Right ventricle myocardium inferior (tissue), 1 donor: Measurements from ENCODE around the gene SPSB1. TPM values are rescaled to one million over a fixed set of nuclear protein-coding genes. Genes with fewer than 3 reads are reported as not detected.
A peak's percentile ranks its signal among the peaks of the same experiment; 100 is the strongest.

ENCODE experiments used
- ATAC-seq: fragments of 200-7000 bp; cut with Tn5 transposase; one replicate; pipeline ENCODE4 v1.9.1; 2020; ENCODE audit warnings: mild to moderate bottlenecking, moderate library complexity
- DNase-seq: peaks from one replicate; pipeline ENCODE4 v3.0.0; 2021; ENCODE audit errors: missing footprints
- intact Hi-C: fragments of 100-400 bp; cut with DNase I; formaldehyde crosslinking; loops from one replicate; pipeline ENCODE4 v1.11.0; 2022
- total RNA-seq: library from RNA; stranded (reverse); fragmentation: NEBNext Ultra II Directional; extraction: Animal tissue kit (Norgen Biotek cat#: 25700); gene quantifications from one replicate; pipeline ENCODE4 v1.2.1, GENCODE V29; 2021
- donor health status: DM: no; HTN: yes; CAD: no; lungs with severe emphysema.

The SPSB1 gene
- total RNA-seq, 1 donor from 2014 or later = 16.5 TPM

- DNase-seq = no peak
Observed at GRCh38 chr1:9256332-9256731, 36.4 kb upstream of the SPSB1 start.

GRCh38 chr1:9257851-9258250 lies 34.8 kb upstream of the SPSB1 start:
- intact Hi-C loops = no loop called here
- no peak for DNase-seq
- no peak for ATAC-seq

More at GRCh38 chr1:9256332-9256731, 36.4 kb upstream of the SPSB1 start:
- intact Hi-C loops = no loop called here
- no peak for ATAC-seq

- DNase-seq (no peak), ATAC-seq (no peak)
- intact Hi-C loops = no loop called here
Observed at GRCh38 chr1:9258629-9259028, 34.1 kb upstream of the SPSB1 start.

GRCh38 chr1:9260059-9260766 lies 32.5 kb upstream of the SPSB1 start:
- ATAC-seq (no peak), DNase-seq (no peak)
- intact Hi-C loops = no loop called here

- intact Hi-C loops = no loop called here
- DNase-seq (no peak), ATAC-seq (no peak)
Observed at GRCh38 chr1:9261496-9261895, 31.2 kb upstream of the SPSB1 start.

- no peak for ATAC-seq
- intact Hi-C loops = no loop called here
- no peak for DNase-seq
Observed at GRCh38 chr1:9262096-9262986, 30.4 kb upstream of the SPSB1 start.

- intact Hi-C loops = no loop called here
- DNase-seq (no peak), ATAC-seq (no peak)
Observed at GRCh38 chr1:9263276-9263855, 29.3 kb upstream of the SPSB1 start.

GRCh38 chr1:9263984-9264872 lies 28.5 kb upstream of the SPSB1 start:
- intact Hi-C loops = no loop called here
- DNase-seq (no peak), ATAC-seq (no peak)

- intact Hi-C loops = loop anchor here (5.0 kb wide), 1 partner anchor 192 kb away; no protein-coding TSS in a partner anchor
- ATAC-seq (no peak), DNase-seq (no peak)
Observed at GRCh38 chr1:9265037-9265436, 27.7 kb upstream of the SPSB1 start.

GRCh38 chr1:9265968-9266367 lies 26.7 kb upstream of the SPSB1 start:
- ATAC-seq (no peak), DNase-seq (no peak)
- intact Hi-C loops = loop anchor here (2.0 to 5.0 kb wide), 2 partner anchors 191 to 225 kb away; no protein-coding TSS in a partner anchor

GRCh38 chr1:9267352-9267686 lies 25.4 kb upstream of the SPSB1 start:
- intact Hi-C loops = loop anchor here (2.0 to 5.0 kb wide), 2 partner anchors 190 to 223 kb away; no protein-coding TSS in a partner anchor
- no peak for ATAC-seq
- no peak for DNase-seq

GRCh38 chr1:9267827-9268581 lies 24.7 kb upstream of the SPSB1 start:
- intact Hi-C loops = loop anchor here (2.0 to 5.0 kb wide), 2 partner anchors 189 to 223 kb away; no protein-coding TSS in a partner anchor
- no peak for DNase-seq
- no peak for ATAC-seq

- intact Hi-C loops = loop anchor here (5.0 kb wide), 1 partner anchor 188 kb away; no protein-coding TSS in a partner anchor
- DNase-seq (no peak), ATAC-seq (no peak)
Observed at GRCh38 chr1:9269078-9269501, 23.6 kb upstream of the SPSB1 start.

- no peak for DNase-seq
- intact Hi-C loops = loop anchor here (5.0 kb wide), 1 partner anchor 188 kb away; no protein-coding TSS in a partner anchor
- ATAC-seq = peak; percentile 55
Observed at GRCh38 chr1:9269721-9270120, 23.0 kb upstream of the SPSB1 start.

- ATAC-seq (peak; percentile 58), DNase-seq (no peak)
- intact Hi-C loops = no loop called here
Observed at GRCh38 chr1:9270290-9270883, 22.3 kb upstream of the SPSB1 start.

GRCh38 chr1:9271283-9271682 lies 21.4 kb upstream of the SPSB1 start:
- DNase-seq (no peak), ATAC-seq (no peak)
- intact Hi-C loops = no loop called here

GRCh38 chr1:9271861-9272595 lies 20.7 kb upstream of the SPSB1 start:
- ATAC-seq = no peak
- intact Hi-C loops = no loop called here
- no peak for DNase-seq
